Calu3 (cell line): ENCODE data around the gene BMPR1B. TPM values are rescaled to one million over a fixed set of nuclear protein-coding genes. Genes with fewer than 3 reads are reported as not detected.

Experiments used
- BruUV-seq: library from RNA; stranded (reverse); fragments of 400-500 nt; replicated peaks from 2 replicates; lab custom pipeline; 2021; lab: Mats Ljungman, UMichigan
- CTCF ChIA-PET: fragments of 300-600 bp; sonication (Branson Sonifier 250); formaldehyde crosslinking; loops from one replicate; lab custom pipeline; 2022; ENCODE audit warnings: antibody characterized with exemption; lab: Charles Lee
- DNase-seq: peaks from one replicate; pipeline ENCODE4 v3.0.0; 2022
- H3K27ac Mint-ChIP-seq: one replicate; pipeline ENCODE4 v1.8.0; 2022; ENCODE audit warnings: mixed read lengths; ENCODE audit not compliant: unreplicated experiment
- H3K27me3 Mint-ChIP-seq: one replicate; pipeline ENCODE4 v1.8.0; 2022; ENCODE audit warnings: mixed read lengths; ENCODE audit not compliant: unreplicated experiment
- H3K36me3 Mint-ChIP-seq: one replicate; pipeline ENCODE4 v1.8.0; 2022; ENCODE audit warnings: mild to moderate bottlenecking, moderate library complexity, mixed read lengths; ENCODE audit not compliant: insufficient read depth, unreplicated experiment
- H3K4me1 Mint-ChIP-seq: one replicate; pipeline ENCODE4 v1.8.0; 2022; ENCODE audit warnings: mild to moderate bottlenecking, low read depth, mixed read lengths; ENCODE audit not compliant: unreplicated experiment
- H3K4me3 Mint-ChIP-seq: one replicate; pipeline ENCODE4 v1.8.0; 2022; ENCODE audit warnings: mild to moderate bottlenecking, low read depth, moderate library complexity, mixed read lengths; ENCODE audit not compliant: unreplicated experiment
- H3K9me3 Mint-ChIP-seq: one replicate; pipeline ENCODE4 v1.8.0; 2022; ENCODE audit warnings: low read depth, mixed read lengths; ENCODE audit not compliant: unreplicated experiment
- CTCF ChIP-seq: fragments of 200-600 bp; IDR thresholded peaks from one replicate; pipeline ENCODE4 v1.8.0; 2022; ENCODE audit warnings: antibody characterized with exemption; ENCODE audit not compliant: unreplicated experiment
- intact Hi-C: fragments of 100-400 bp; cut with micrococcal nuclease; formaldehyde crosslinking; loops from one replicate; pipeline ENCODE4 v1.10.0; 2022; ENCODE audit not compliant: unreplicated experiment
- total RNA-seq: library from RNA; stranded (reverse); gene quantifications from 2 replicates; pipeline ENCODE4 v1.2.3, GENCODE V29; 2022

The BMPR1B gene
- total RNA-seq, 1 experiment from 2014 or later, result 9.2 TPM

- no peak for TF ChIP-seq CTCF
- H3K27ac Mint-ChIP-seq, result no peak overlapping the region
- H3K36me3 Mint-ChIP-seq, result no peaks in the 10 kb centered on the region
- intact Hi-C loops, result no loop called here
- H3K4me3 Mint-ChIP-seq, result no peak overlapping the region
- H3K27me3 Mint-ChIP-seq, result no peaks in the 10 kb centered on the region
- no peaks in the 10 kb centered on the region for H3K4me1 Mint-ChIP-seq
- no TSS peak for BruUV-seq
- H3K9me3 Mint-ChIP-seq, result no peaks in the 10 kb centered on the region
- CTCF ChIA-PET, result interaction anchor here (1.0 kb wide), 1 partner anchor 24 kb away, joined by 3 read pairs; no protein-coding TSS in a partner anchor
- DNase-seq, result no peak
Measured at GRCh38 chr4:94897023-94897422, 139.3 kb downstream of the BMPR1B start.

DNA sequence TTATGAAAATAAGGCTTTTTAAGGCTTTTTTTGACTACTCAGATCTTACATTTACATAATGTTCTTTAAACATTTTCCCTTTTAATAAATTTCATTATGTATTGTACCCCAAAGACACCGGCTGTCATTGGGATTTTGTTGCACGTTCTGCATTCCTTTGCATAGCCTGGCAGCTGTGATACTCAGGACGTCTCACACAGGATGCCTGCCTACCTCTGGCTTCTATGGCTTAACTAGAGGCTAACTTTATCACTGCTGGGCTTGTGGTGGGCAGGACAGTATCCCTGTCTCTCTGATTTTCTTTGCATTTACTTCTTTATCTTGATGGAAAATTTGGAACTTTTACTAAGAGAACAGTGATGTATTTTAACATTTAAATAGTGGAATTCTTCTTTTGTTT lies 147.8 kb downstream of the BMPR1B start:
- DNase-seq, result no peak
- Mint-ChIP-seq H3K4me1 (no peaks in the 10 kb centered on the region), H3K4me3 (no peak overlapping the region), H3K27me3 (no peaks in the 10 kb centered on the region), H3K27ac (no peak overlapping the region), H3K9me3 (no peaks in the 10 kb centered on the region), H3K36me3 (no peaks in the 10 kb centered on the region)
- intact Hi-C loops, result no loop called here
- CTCF ChIA-PET, result interaction anchor here (0.6 kb wide), 1 partner anchor 8 kb away, joined by 3 read pairs; no protein-coding TSS in a partner anchor
- BruUV-seq, result no TSS peak
- no peak for TF ChIP-seq CTCF

DNA sequence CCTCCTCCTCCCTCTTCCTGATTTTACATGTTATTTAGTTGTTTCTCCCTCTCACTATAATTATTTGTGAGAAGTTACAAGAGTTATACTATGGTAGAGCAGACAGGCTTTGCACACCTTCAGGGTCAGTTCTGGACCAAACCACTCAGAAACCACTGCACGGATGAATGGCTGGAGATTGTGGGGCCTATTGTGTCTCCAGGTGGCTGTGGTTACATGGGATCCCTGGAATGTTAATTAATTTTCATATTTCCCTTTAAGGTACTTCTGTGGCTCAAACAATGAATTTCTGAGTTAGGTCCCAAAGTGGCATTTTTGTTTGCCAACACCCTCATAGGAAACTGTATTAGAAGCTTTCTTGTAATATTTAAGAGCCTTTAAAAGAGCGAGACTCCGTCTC lies 151.9 kb downstream of the BMPR1B start:
- DNase-seq, result no peak
- no peak overlapping the region for H3K27ac Mint-ChIP-seq
- H3K4me3 Mint-ChIP-seq, result no peak overlapping the region
- no peaks in the 10 kb centered on the region for H3K9me3 Mint-ChIP-seq
- H3K36me3 Mint-ChIP-seq, result no peaks in the 10 kb centered on the region
- H3K4me1 Mint-ChIP-seq, result no peaks in the 10 kb centered on the region
- no peak for TF ChIP-seq CTCF
- intact Hi-C loops, result no loop called here
- CTCF ChIA-PET, result no interaction called here
- BruUV-seq, result no TSS peak
- H3K27me3 Mint-ChIP-seq, result no peaks in the 10 kb centered on the region

- no TSS peak for BruUV-seq
- Mint-ChIP-seq H3K4me3 (no peak overlapping the region), H3K9me3 (no peaks in the 10 kb centered on the region), H3K27me3 (no peaks in the 10 kb centered on the region), H3K36me3 (no peaks in the 10 kb centered on the region), H3K27ac (no peak overlapping the region), H3K4me1 (no peaks in the 10 kb centered on the region)
- DNase-seq, result no peak
- intact Hi-C loops, result no loop called here
- CTCF ChIA-PET, result interaction anchor here (0.6 kb wide), 1 partner anchor 509 kb away, joined by 3 read pairs; no protein-coding TSS in a partner anchor
- TF ChIP-seq CTCF, result no peak
Measured at GRCh38 chr4:94911106-94911505, 153.4 kb downstream of the BMPR1B start.
